HEK293 (cell line): ENCODE data around the gene AJM1.
A peak's percentile ranks its signal among the peaks of the same experiment; 100 is the strongest.

Experiments used
- CTCF ChIA-PET: fragments of 350-600 bp; formaldehyde crosslinking; extraction: SDS; loops from one replicate; lab custom pipeline; 2021; ENCODE audit warnings: antibody characterized with exemption; lab: Yijun Ruan, JAX
- POLR2A ChIA-PET: fragments of 300-600 bp; formaldehyde crosslinking; extraction: SDS; loops from one replicate; lab custom pipeline; 2020; ENCODE audit warnings: antibody characterized with exemption, inconsistent platforms; lab: Yijun Ruan, JAX
- H3K27ac ChIP-seq: fragments of 200-500 bp; sonication (Bioruptor generic); 2 replicates; pipeline ENCODE4 v1.5.1; 2014; ENCODE audit warnings: low read depth, low read length, control low read depth, inconsistent platforms; ENCODE audit errors: extremely low read depth
- H3K36me3 ChIP-seq, 2 experiments: fragments of 200-500 bp in 1 of 2; sonication (Bioruptor generic) in 1 of 2; 1 replicate in 1 of 2; 2 replicates in 1 of 2; pipeline ENCODE4 v1.5.1; 2014 to 2017; ENCODE audit warnings: inconsistent platforms in 2 of 2, low read length in 2 of 2; ENCODE audit not compliant: control insufficient read depth in 2 of 2, insufficient read depth in 1 of 2
- H3K4me1 ChIP-seq: fragments of 200-500 bp; sonication (Bioruptor generic); 2 replicates; pipeline ENCODE4 v1.5.1; 2014; ENCODE audit warnings: mild to moderate bottlenecking, low read length, inconsistent platforms; ENCODE audit not compliant: control insufficient read depth, insufficient read depth
- H3K4me3 ChIP-seq: 2 replicates; pipeline ENCODE4 v1.5.1; 2011; ENCODE audit warnings: low read depth, mild to moderate bottlenecking, control low read depth, low read length, moderate library complexity
- H3K9me3 ChIP-seq: fragments of 200-500 bp; sonication (Bioruptor generic); 2 replicates; pipeline ENCODE4 v1.5.1; 2014; ENCODE audit warnings: low read depth, low read length, inconsistent platforms; ENCODE audit not compliant: control insufficient read depth, insufficient read depth
- HOXA7 ChIP-seq: sonication (generic); formaldehyde crosslinking; IDR thresholded peaks from 2 replicates; pipeline ENCODE4 v1.8.1; 2022; ENCODE audit warnings: missing genetic modification reagents, borderline replicate concordance
- KLF1 ChIP-seq: fragments of 450-650 bp; formaldehyde crosslinking; IDR thresholded peaks from 2 replicates; pipeline ENCODE4 v1.5.1; 2016; ENCODE audit warnings: missing biosample characterization, missing genetic modification characterization
- PATZ1 ChIP-seq: fragments of 450-650 bp; formaldehyde crosslinking; IDR thresholded peaks from 2 replicates; pipeline ENCODE4 v1.5.1; 2016; ENCODE audit warnings: missing biosample characterization, missing genetic modification characterization
- SCRT1 ChIP-seq: fragments of 450-650 bp; formaldehyde crosslinking; IDR thresholded peaks from 2 replicates; pipeline ENCODE4 v1.5.1; 2016; ENCODE audit warnings: missing biosample characterization, missing genetic modification characterization, borderline replicate concordance
- SCRT2 ChIP-seq: fragments of 450-650 bp; formaldehyde crosslinking; IDR thresholded peaks from 2 replicates; pipeline ENCODE4 v1.5.1; 2016; ENCODE audit warnings: missing biosample characterization, missing genetic modification characterization
- SP3 ChIP-seq: fragments of 450-650 bp; formaldehyde crosslinking; IDR thresholded peaks from 2 replicates; pipeline ENCODE4 v1.5.1; 2016; ENCODE audit warnings: missing biosample characterization, missing genetic modification characterization
- SP7 ChIP-seq: fragments of 450-650 bp; formaldehyde crosslinking; IDR thresholded peaks from 2 replicates; pipeline ENCODE4 v1.5.1; 2016; ENCODE audit warnings: missing biosample characterization, missing genetic modification characterization
- ZBTB26 ChIP-seq: fragments of 450-650 bp; formaldehyde crosslinking; optimal IDR thresholded peaks from 2 replicates; pipeline ENCODE3; 2016; ENCODE audit warnings: missing biosample characterization, mild to moderate bottlenecking, missing genetic modification characterization
- ZEB2 ChIP-seq: fragments of 450-650 bp; formaldehyde crosslinking; IDR thresholded peaks from 2 replicates; pipeline ENCODE4 v1.5.1; 2016; ENCODE audit warnings: missing biosample characterization, missing genetic modification characterization
- ZFP69B ChIP-seq: fragments of 450-650 bp; formaldehyde crosslinking; IDR thresholded peaks from 2 replicates; pipeline ENCODE4 v1.5.1; 2016; ENCODE audit warnings: missing biosample characterization, missing genetic modification characterization
- ZNF121 ChIP-seq: fragments of 450-650 bp; formaldehyde crosslinking; IDR thresholded peaks from 2 replicates; pipeline ENCODE4 v1.5.1; 2016; ENCODE audit warnings: missing biosample characterization, missing genetic modification characterization
- ZNF146 ChIP-seq: fragments of 450-650 bp; formaldehyde crosslinking; IDR thresholded peaks from 2 replicates; pipeline ENCODE4 v1.5.1; 2016; ENCODE audit warnings: missing biosample characterization, missing genetic modification characterization
- ZNF18 ChIP-seq: fragments of 450-650 bp; formaldehyde crosslinking; IDR thresholded peaks from 2 replicates; pipeline ENCODE4 v1.5.1; 2016; ENCODE audit warnings: missing biosample characterization, missing genetic modification characterization
- ZNF292 ChIP-seq: fragments of 450-650 bp; formaldehyde crosslinking; IDR thresholded peaks from 2 replicates; pipeline ENCODE4 v1.5.1; 2016; ENCODE audit warnings: low read depth, missing biosample characterization, missing genetic modification characterization, borderline replicate concordance
- ZNF549 ChIP-seq: fragments of 450-650 bp; IDR thresholded peaks from 2 replicates; pipeline ENCODE4 v1.5.1; 2018; ENCODE audit warnings: missing biosample characterization, missing genetic modification characterization, mild to moderate bottlenecking, inconsistent platforms, moderate library complexity

AJM1 gene

GRCh38 chr9:136862849-136863622, 20.8 kb downstream of the AJM1 start:
- Histone ChIP-seq H3K4me3 (no peak overlapping the region), H3K4me1 (no peaks in the 10 kb centered on the region), H3K9me3 (no peaks in the 10 kb centered on the region), H3K27ac (no peak overlapping the region), H3K36me3 (peaks cover 0 to 66% of the 10 kb centered on the region in 2 experiments; a peak in 2 of 3 replicates)
- no peak for TF ChIP-seq ZNF549 (tag by site-specific recombination)
- 0 out of 2 replicates have a peak, but pooled peaks have one; percentile 13 for TF ChIP-seq SCRT1 (tag by site-specific recombination)
- 0 out of 2 replicates have a peak, but pooled peaks have one; percentile 39 for TF ChIP-seq SCRT2
- TF ChIP-seq SP7 (tag by site-specific recombination) = no peak
- no peak for TF ChIP-seq ZEB2 (tag by site-specific recombination)
- no peak for TF ChIP-seq SP3 (tag by site-specific recombination)
- no peak for TF ChIP-seq ZNF292 (tag by site-specific recombination)
- ChIA-PET CTCF (interaction anchor here (0.6 to 1.3 kb wide), 2 partner anchors 20 to 173 kb away, joined by 4 read pairs; partner anchors contain the start of gene AJM1), POLR2A (interaction anchor here (1.3 to 2.2 kb wide), 3 partner anchors 12 to 129 kb away, joined by 3 to 6 read pairs (median 4); partner anchors contain the start of gene PAXX)

- Histone ChIP-seq H3K4me1 (no peaks in the 10 kb centered on the region), H3K36me3 (peaks cover 0 to 60% of the 10 kb centered on the region in 2 experiments; a peak in 2 of 3 replicates), H3K27ac (no peak overlapping the region)
- peak; percentile 85 for TF ChIP-seq ZNF121
- TF ChIP-seq ZBTB26 (tag by site-specific recombination) = no peak
- no peak for TF ChIP-seq ZNF18 (tag by site-specific recombination)
- no peak for TF ChIP-seq ZFP69B (tag by site-specific recombination)
- no peak for TF ChIP-seq HOXA7
- TF ChIP-seq, all 188 proteins: peak for 1
- Histone ChIP-seq H3K9me3 (no peaks in the 10 kb centered on the region), H3K4me3 (no peak overlapping the region)
- POLR2A ChIA-PET = interaction anchor here (0.7 to 2.2 kb wide), 3 partner anchors 12 to 161 kb away, joined by 3 to 6 read pairs (median 4); no protein-coding TSS in a partner anchor
- CTCF ChIA-PET = interaction anchor here (0.6 to 1.0 kb wide), 2 partner anchors 21 to 166 kb away, joined by 4 read pairs; partner anchors contain the start of gene AJM1
These were observed 21.5 kb downstream of the AJM1 start for GRCh38 chr9:136863623-136864273.

GRCh38 chr9:136865041-136865767, 22.9 kb downstream of the AJM1 start:
- POLR2A ChIA-PET = interaction anchor here (0.6 to 1.3 kb wide), 3 partner anchors 17 to 30 kb away, joined by 4 to 5 read pairs (median 4); no protein-coding TSS in a partner anchor
- peak; percentile 44; the same call in 1 of the 2 replicates for TF ChIP-seq PATZ1
- peak; percentile 19; the same call in 1 of the 2 replicates for TF ChIP-seq ZNF146 (tag by site-specific recombination)
- peak; percentile 81 for TF ChIP-seq SCRT2
- no peak for TF ChIP-seq KLF1 (tag by site-specific recombination)
- H3K27ac ChIP-seq = peak overlapping the region; percentile 44; the same call in 1 of the 2 replicates
- H3K4me1 ChIP-seq = no peaks in the 10 kb centered on the region
- no peaks in the 10 kb centered on the region for H3K9me3 ChIP-seq
- peaks cover 0 to 48% of the 10 kb centered on the region in 2 experiments; a peak in 2 of 3 replicates for H3K36me3 ChIP-seq
- CTCF ChIA-PET = no interaction called here
- H3K4me3 ChIP-seq = peak overlapping the region; percentile 87
